Breast epithelium (tissue), 3 donors: ENCODE data around the gene TANGO6.

Experiments used
- CTCF ChIP-seq, 3 donors: fragments of 450-650 bp; IDR thresholded peaks; one replicate each; pipeline ENCODE4 v1.5.1; 2016 to 2017; ENCODE audit warnings: antibody characterized with exemption in 3 of 3, mild to moderate bottlenecking in 3 of 3, moderate library complexity in 3 of 3
- POLR2A ChIP-seq: fragments of 450-650 bp; IDR thresholded peaks from one replicate; pipeline ENCODE4 v1.6.1; 2016; ENCODE audit warnings: antibody characterized with exemption, mild to moderate bottlenecking, moderate library complexity

GRCh38 chr16:68902003-68902968, 59.0 kb downstream of the TANGO6 start:
- TF ChIP-seq POLR2A = no peak
- peak in 2 of 3 donors; percentile 60 to 69 for TF ChIP-seq CTCF (IDR thresholded peaks at IDR 0.05)
